ENCODE measurements around the gene ERGIC1.
"Not testable (repeated sequence)": the region's sequence is repeated elsewhere in the genome, so short reads cannot be mapped to it uniquely, and the experiment has no call there.

The ERGIC1 gene

GRCh38 chr5:172883066-172883465, 49.0 kb downstream of the ERGIC1 start:
- no peak for FAIRE-seq

GRCh38 chr5:172885597-172886340, 51.7 kb downstream of the ERGIC1 start:
- FAIRE-seq: no peak

GRCh38 chr5:172886476-172886875, 52.4 kb downstream of the ERGIC1 start:
- FAIRE-seq: no peak

GRCh38 chr5:172886974-172887501, 53.0 kb downstream of the ERGIC1 start:
- no peak for FAIRE-seq

GRCh38 chr5:172887692-172888091, 53.6 kb downstream of the ERGIC1 start:
- FAIRE-seq: no peak

GRCh38 chr5:172890659-172891058, 56.6 kb downstream of the ERGIC1 start:
- no peak for FAIRE-seq

GRCh38 chr5:172891716-172892421, 57.8 kb downstream of the ERGIC1 start:
- no peak for FAIRE-seq

- FAIRE-seq: no peak
Measured at GRCh38 chr5:172892713-172893112, 58.7 kb downstream of the ERGIC1 start.

GRCh38 chr5:172894767-172895388, 60.8 kb downstream of the ERGIC1 start:
- FAIRE-seq: no peak

- no peak for FAIRE-seq
Measured at GRCh38 chr5:172895549-172895948, 61.5 kb downstream of the ERGIC1 start.

- no peak for FAIRE-seq
Measured at GRCh38 chr5:172896465-172896864, 62.4 kb downstream of the ERGIC1 start.

GRCh38 chr5:172897067-172897466, 63.0 kb downstream of the ERGIC1 start:
- not testable (repeated sequence) for FAIRE-seq

GRCh38 chr5:172897481-172898217, 63.6 kb downstream of the ERGIC1 start:
- no peak for FAIRE-seq

- no peak for FAIRE-seq
Measured at GRCh38 chr5:172898218-172898842, 64.3 kb downstream of the ERGIC1 start.

GRCh38 chr5:172898843-172899369, 64.9 kb downstream of the ERGIC1 start:
- no peak for FAIRE-seq

- FAIRE-seq: no peak
Measured at GRCh38 chr5:172899436-172899835, 65.4 kb downstream of the ERGIC1 start.

GRCh38 chr5:172901012-172901780, 67.1 kb downstream of the ERGIC1 start:
- FAIRE-seq: no peak

- no peak for FAIRE-seq
Measured at GRCh38 chr5:172901788-172902496, 67.9 kb downstream of the ERGIC1 start.

- no peak for FAIRE-seq
Measured at GRCh38 chr5:172902497-172903472, 68.7 kb downstream of the ERGIC1 start.
